ENCODE data around the gene CTNNA2. TPM values are rescaled to one million over a fixed set of nuclear protein-coding genes. Genes with fewer than 3 reads are reported as not detected.

Gene CTNNA2
- total and polyA plus RNA-seq, 9 of the 15 experiments (the other 6 are each of a cell fraction or from before 2014, with no cell fraction given) = 0.03 to 0.40 (median 0.15) TPM

- H3K27me3 ChIP-seq (ENCODE audit: control insufficient read depth in 2 of 2, insufficient read depth in 2 of 2, low read length in 2 of 2) = no peaks in the 10 kb centered on the region
- no peak for ATAC-seq
- ChIA-PET POLR2A (no interaction called here), CTCF (ENCODE audit: low intra/inter-chr PET ratio) (no interaction called here)
- H4K20me1 ChIP-seq (replicated peaks; ENCODE audit: control insufficient read depth, insufficient read depth, low read length) = no peaks in the 10 kb centered on the region
- H3K79me2 ChIP-seq (ENCODE audit: control insufficient read depth, insufficient read depth, low read length) = no peaks in the 10 kb centered on the region
- 2% methylated on average over 4 of the region's 4 CpGs for WGBS (ENCODE audit: insufficient coverage, low coverage, missing lambda C conversion rate)
- H3K36me3 ChIP-seq (ENCODE audit: control insufficient read depth, insufficient read depth, low read length) = no peaks in the 10 kb centered on the region
- no peak for DNase-seq (ENCODE audit: extremely low read depth in 1 of 4, low spot score in 3 of 4)
- H3K9me1 ChIP-seq (ENCODE audit: control insufficient read depth, insufficient read depth, low read length) = no peaks in the 10 kb centered on the region
- no peak overlapping the region for H2AFZ ChIP-seq (ENCODE audit: low read depth, low read length)
- H3K4me3 ChIP-seq = no peak overlapping the region
- H3K27ac ChIP-seq (ENCODE audit: extremely low read depth, low read depth, low read length) = no peak overlapping the region
- TF ChIP-seq NCOR1 (IDR thresholded peaks at IDR 0.05) (no peak), SAFB (IDR thresholded peaks at IDR 0.05; ENCODE audit: borderline replicate concordance, low read depth, low read length) (no peak), NUFIP1 (IDR thresholded peaks at IDR 0.05; ENCODE audit: partially characterized antibody) (no peak), CBFA2T3 (IDR thresholded peaks at IDR 0.05) (no peak), ZNF384 (IDR thresholded peaks at IDR 0.05; ENCODE audit: low read depth, low read length) (no peak), ZNF143 (CRISPR knock-in tag; IDR thresholded peaks at IDR 0.05) (no peak), MAFG (tag; conservative IDR thresholded peaks at IDR 0.05) (no peak), HNRNPH1 (optimal IDR thresholded peaks at IDR 0.05; ENCODE audit: low read depth, low read length) (no peak), KDM5B (IDR thresholded peaks at IDR 0.05; ENCODE audit: insufficient replicate concordance, low read depth, low read length) (no peak), ARHGAP35 (IDR thresholded peaks at IDR 0.05; ENCODE audit: partially characterized antibody) (no peak), MTA3 (IDR thresholded peaks at IDR 0.05; ENCODE audit: borderline replicate concordance) (no peak), TARDBP (IDR thresholded peaks at IDR 0.05) (no peak), HNRNPUL1 (IDR thresholded peaks at IDR 0.05; ENCODE audit: low read length) (no peak), CAMTA2 (CRISPR knock-in tag; conservative IDR thresholded peaks at IDR 0.05) (no peak)
- TF ChIP-seq, protein P1, sequence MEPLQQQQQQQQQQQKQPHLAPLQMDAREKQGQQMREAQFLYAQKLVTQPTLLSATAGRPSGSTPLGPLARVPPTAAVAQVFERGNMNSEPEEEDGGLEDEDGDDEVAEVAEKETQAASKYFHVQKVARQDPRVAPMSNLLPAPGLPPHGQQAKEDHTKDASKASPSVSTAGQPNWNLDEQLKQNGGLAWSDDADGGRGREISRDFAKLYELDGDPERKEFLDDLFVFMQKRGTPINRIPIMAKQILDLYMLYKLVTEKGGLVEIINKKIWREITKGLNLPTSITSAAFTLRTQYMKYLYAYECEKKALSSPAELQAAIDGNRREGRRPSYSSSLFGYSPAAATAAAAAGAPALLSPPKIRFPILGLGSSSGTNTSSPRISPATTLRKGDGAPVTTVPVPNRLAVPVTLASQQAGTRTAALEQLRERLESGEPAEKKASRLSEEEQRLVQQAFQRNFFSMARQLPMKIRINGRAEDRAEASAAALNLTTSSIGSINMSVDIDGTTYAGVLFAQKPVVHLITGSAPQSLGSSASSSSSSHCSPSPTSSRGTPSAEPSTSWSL (CRISPR knock-in tag; IDR thresholded peaks at IDR 0.05; ENCODE audit: borderline replicate concordance) = no peak
- TF ChIP-seq, protein P2, sequence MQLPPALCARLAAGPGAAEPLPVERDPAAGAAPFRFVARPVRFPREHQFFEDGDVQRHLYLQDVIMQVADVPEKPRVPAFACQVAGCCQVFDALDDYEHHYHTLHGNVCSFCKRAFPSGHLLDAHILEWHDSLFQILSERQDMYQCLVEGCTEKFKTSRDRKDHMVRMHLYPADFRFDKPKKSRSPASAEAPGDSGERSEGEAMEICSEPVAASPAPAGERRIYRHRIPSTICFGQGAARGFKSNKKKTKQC (CRISPR knock-in tag; IDR thresholded peaks at IDR 0.05) = no peak
- TF ChIP-seq, protein P3, sequence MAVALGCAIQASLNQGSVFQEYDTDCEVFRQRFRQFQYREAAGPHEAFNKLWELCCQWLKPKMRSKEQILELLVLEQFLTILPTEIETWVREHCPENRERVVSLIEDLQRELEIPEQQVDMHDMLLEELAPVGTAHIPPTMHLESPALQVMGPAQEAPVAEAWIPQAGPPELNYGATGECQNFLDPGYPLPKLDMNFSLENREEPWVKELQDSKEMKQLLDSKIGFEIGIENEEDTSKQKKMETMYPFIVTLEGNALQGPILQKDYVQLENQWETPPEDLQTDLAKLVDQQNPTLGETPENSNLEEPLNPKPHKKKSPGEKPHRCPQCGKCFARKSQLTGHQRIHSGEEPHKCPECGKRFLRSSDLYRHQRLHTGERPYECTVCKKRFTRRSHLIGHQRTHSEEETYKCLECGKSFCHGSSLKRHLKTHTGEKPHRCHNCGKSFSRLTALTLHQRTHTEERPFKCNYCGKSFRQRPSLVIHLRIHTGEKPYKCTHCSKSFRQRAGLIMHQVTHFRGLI (CRISPR knock-in tag; IDR thresholded peaks at IDR 0.05) = no peak
- H3K4me2 ChIP-seq (ENCODE audit: insufficient read depth, low read length) = no peak overlapping the region
- no peak overlapping the region for H3K9ac ChIP-seq (ENCODE audit: insufficient read depth in 1 of 2, low read depth in 2 of 2, low read length in 2 of 2)
- BruUV-seq (replicated peaks) = no TSS peak
- FAIRE-seq = no peak
- intact Hi-C loops (cut with micrococcal nuclease) (no loop called here), in situ Hi-C loops (cut with MboI) (no loop called here)
- H3K4me1 ChIP-seq (replicated peaks in 1 of 2; ENCODE audit: control insufficient read depth in 2 of 2, insufficient read depth in 2 of 2, low read length in 2 of 2) = no peaks in the 10 kb centered on the region
- H3K9me3 ChIP-seq (replicated peaks; ENCODE audit: control insufficient read depth, insufficient read depth, low read depth, low read length) = no peaks in the 10 kb centered on the region
Observed at GRCh38 chr2:79915455-79915854, 402.6 kb downstream of the CTNNA2 start.

Data from K562 (cell line).